Cardiac fibroblast (primary cell): Measurements from ENCODE around the gene HPSE2.

Experiments used
- DNase-seq, 2 donors: peaks; one replicate each; pipeline versions ENCODE4 v3.0.0 to v3.0.0-alpha.2; 2010; ENCODE audit warnings: low read depth in 2 of 2
- H3K4me3 ChIP-seq, 2 donors: replicated peaks in 1 of 2; 1 replicate in 1 of 2; 2 replicates in 1 of 2; pipeline ENCODE4 v1.5.1; 2011; ENCODE audit warnings: low read depth in 2 of 2, low read length in 2 of 2, mild to moderate bottlenecking in 2 of 2, moderate library complexity in 1 of 2
- TF ChIP-seq, protein P1 (sequence below): IDR thresholded peaks from one replicate; pipeline ENCODE4 v1.5.1; 2011; ENCODE audit warnings: low read depth, mild to moderate bottlenecking, low read length, inconsistent platforms

The HPSE2 gene

DNA sequence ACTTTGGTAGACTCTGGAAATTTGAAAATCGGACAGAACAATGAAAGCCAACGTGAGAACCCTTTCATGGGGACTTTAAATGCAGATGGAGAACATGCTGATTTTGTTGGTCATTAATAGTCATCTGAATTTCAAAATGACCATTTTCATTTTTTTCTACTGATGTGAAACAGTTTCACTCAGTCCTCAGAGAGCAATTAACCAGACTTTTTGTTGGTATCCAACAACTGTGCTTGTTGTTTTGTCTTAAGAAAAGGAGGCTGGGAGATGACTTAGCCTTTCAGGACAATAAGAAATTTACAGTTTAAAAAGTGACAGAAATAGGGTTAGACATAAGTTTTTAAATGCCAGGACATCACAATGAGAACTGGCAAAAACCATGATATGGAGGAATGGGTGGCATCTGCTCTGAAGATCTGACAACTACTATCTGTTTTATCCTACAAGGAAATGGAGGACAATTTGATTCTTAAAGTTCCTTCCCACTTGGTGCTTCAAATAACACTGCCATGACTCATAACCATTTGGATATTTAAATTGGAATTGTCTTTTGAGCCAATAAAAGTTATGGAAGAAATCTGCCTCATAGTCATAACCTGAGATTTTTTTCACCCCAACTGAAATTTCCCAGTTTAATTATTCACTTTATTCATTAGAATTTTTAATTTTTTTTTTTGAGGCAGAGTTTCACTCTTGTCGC, 701.8 kb downstream of the HPSE2 start:
- DNase-seq, result no peak
- no peak overlapping the region for H3K4me3 ChIP-seq
- TF ChIP-seq, protein P1, sequence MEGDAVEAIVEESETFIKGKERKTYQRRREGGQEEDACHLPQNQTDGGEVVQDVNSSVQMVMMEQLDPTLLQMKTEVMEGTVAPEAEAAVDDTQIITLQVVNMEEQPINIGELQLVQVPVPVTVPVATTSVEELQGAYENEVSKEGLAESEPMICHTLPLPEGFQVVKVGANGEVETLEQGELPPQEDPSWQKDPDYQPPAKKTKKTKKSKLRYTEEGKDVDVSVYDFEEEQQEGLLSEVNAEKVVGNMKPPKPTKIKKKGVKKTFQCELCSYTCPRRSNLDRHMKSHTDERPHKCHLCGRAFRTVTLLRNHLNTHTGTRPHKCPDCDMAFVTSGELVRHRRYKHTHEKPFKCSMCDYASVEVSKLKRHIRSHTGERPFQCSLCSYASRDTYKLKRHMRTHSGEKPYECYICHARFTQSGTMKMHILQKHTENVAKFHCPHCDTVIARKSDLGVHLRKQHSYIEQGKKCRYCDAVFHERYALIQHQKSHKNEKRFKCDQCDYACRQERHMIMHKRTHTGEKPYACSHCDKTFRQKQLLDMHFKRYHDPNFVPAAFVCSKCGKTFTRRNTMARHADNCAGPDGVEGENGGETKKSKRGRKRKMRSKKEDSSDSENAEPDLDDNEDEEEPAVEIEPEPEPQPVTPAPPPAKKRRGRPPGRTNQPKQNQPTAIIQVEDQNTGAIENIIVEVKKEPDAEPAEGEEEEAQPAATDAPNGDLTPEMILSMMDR, result no peak

DNA sequence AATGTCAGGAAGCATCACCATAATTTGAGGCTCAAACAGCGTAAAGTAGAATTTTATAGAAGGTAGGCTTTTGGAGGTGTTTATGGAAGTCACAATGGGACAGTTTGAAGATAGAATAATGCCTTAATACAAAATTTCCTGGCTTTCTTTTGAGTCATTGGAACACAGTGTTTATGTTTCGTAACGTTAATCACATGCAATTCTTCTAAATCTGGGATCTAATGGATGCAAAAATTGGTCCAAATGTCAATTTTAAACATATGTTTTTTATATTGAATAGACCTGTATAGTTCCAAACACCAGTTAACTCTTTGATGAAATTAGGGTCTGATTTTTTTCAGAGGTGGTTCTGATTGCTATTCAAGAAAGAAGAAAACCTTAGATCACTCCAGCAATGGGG, 702.4 kb downstream of the HPSE2 start:
- DNase-seq, result no peak
- H3K4me3 ChIP-seq, result no peak overlapping the region
- TF ChIP-seq, protein P1, result no peak

DNA sequence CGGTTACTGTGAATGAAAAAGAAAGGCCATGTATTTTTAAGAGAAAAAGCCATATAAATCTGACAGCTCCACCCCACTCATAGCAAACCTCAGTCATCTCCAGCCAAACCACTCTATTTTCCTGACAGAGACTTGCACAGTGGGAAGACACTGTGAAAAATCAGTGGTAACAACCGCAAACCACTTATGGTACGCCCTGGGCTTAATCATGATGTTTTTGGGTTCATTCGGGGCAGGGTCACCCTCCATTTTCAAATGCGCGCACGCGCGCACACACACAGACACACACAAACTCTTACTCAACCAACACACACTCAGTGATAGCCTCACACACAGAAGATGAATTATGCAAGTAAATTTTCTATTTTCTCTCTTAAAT, 706.9 kb downstream of the HPSE2 start:
- no peak for DNase-seq
- no peak overlapping the region for H3K4me3 ChIP-seq
- TF ChIP-seq, protein P1, result no peak

DNA sequence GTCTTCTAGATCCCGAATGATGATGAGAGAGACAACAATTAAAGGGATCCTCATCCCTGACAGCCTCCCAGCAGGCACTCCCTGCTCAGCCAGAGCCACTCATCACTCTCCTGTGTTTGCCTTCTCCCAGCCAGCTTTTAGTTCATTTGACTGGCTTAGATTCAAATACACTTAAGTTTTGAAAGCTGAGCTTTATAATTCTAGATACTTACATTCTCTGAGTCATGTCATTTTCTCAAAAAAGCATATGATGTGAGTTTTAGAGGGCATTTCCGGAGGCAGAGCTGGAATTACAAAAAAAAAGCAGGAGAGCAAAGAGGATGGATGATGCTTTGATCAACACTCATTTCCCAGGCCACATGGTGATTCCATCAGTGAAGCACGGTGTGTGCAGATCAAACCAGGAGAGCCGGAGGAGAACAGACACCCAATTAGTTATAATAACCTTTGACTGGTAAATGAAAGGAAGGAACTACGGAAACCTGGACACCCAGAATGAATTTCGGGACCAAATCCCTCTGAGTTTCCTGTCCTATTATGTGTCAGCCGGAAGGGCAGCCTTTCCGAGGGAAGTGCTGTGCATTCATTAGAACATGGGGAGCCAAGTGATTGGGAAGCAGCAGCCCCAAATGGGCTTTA, 707.4 kb downstream of the HPSE2 start:
- no peak for DNase-seq

DNA sequence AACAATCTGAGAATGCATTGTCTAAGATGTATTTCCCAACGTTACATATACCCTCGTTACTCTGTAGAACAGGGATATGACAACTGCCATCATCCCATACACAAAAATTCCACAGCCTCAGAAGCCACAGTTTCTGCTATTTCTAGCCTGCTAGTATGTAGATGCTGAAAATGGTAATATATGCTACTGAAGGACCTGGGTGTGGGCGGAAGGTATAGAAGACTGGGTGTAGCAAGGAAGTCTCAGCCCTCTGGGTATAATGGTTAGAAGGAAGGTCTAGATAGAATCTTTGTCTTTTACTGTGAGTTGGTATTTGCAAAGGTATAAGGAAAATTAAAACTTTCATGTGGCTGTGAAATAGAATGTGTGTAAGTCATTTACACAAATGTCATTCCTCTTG, 709.7 kb downstream of the HPSE2 start:
- TF ChIP-seq, protein P1, result no peak
- DNase-seq, result no peak
- no peak overlapping the region for H3K4me3 ChIP-seq

More for the DNA sequence above, 707.4 kb downstream of the HPSE2 start:
- TF ChIP-seq, protein P1, result no peak
- H3K4me3 ChIP-seq, result no peak overlapping the region

DNA sequence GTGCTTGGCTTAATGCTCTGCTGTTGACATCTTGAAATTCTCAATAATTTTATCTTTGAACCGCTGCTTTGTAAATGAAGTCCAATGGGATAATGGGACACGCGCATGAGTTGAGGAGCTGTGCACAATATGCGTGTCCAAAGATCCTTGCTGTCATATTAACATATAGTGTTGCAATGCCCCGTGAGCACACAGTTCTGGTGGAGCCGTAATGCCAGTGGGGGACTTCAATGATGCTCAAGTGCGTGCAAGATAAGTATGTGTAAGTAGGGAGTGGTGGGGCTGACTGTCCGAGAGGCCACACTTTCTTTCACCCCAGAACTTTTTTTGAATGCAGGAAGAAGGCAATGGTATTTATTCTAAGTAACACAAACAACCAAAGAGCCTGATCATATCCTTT, 711.5 kb downstream of the HPSE2 start:
- TF ChIP-seq, protein P1, result no peak
- DNase-seq, result no peak

More for the DNA sequence above, 711.5 kb downstream of the HPSE2 start:
- no peak overlapping the region for H3K4me3 ChIP-seq
